GM10266 (cell line): ENCODE measurements around the gene MARCHF10.

Experiments used
- DNase-seq: peaks from one replicate; pipeline ENCODE4 v3.0.0; 2012; ENCODE audit errors: extremely low spot score
- TF ChIP-seq, protein P1 (sequence below): IDR thresholded peaks from 2 replicates; pipeline ENCODE4 v1.5.1; 2012; ENCODE audit warnings: mild to moderate bottlenecking, low read depth; ENCODE audit not compliant: control insufficient read depth, insufficient read depth; ENCODE audit errors: missing control alignments

MARCHF10 gene

DNA sequence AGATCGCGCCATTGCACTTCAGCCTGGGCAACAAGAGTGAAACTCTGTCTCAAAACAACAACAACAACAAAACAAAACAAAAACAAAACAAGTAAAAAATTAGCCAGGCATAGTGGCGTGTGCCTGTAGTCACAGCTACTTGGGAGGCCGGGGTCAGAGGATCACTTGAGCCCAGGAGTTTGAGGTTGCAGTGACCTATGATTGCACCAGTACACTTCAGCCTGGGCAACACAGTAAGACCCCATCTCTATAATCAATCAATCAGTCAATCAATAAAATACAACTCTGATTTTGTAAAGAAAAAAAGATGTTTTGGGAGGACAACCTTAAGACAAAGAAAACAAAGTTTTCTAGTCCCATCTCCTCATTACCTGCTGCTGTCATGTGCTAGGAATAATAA is 51.9 kb downstream of the MARCHF10 start:
- TF ChIP-seq, protein P1, sequence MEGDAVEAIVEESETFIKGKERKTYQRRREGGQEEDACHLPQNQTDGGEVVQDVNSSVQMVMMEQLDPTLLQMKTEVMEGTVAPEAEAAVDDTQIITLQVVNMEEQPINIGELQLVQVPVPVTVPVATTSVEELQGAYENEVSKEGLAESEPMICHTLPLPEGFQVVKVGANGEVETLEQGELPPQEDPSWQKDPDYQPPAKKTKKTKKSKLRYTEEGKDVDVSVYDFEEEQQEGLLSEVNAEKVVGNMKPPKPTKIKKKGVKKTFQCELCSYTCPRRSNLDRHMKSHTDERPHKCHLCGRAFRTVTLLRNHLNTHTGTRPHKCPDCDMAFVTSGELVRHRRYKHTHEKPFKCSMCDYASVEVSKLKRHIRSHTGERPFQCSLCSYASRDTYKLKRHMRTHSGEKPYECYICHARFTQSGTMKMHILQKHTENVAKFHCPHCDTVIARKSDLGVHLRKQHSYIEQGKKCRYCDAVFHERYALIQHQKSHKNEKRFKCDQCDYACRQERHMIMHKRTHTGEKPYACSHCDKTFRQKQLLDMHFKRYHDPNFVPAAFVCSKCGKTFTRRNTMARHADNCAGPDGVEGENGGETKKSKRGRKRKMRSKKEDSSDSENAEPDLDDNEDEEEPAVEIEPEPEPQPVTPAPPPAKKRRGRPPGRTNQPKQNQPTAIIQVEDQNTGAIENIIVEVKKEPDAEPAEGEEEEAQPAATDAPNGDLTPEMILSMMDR: no peak
- no peak for DNase-seq

DNA sequence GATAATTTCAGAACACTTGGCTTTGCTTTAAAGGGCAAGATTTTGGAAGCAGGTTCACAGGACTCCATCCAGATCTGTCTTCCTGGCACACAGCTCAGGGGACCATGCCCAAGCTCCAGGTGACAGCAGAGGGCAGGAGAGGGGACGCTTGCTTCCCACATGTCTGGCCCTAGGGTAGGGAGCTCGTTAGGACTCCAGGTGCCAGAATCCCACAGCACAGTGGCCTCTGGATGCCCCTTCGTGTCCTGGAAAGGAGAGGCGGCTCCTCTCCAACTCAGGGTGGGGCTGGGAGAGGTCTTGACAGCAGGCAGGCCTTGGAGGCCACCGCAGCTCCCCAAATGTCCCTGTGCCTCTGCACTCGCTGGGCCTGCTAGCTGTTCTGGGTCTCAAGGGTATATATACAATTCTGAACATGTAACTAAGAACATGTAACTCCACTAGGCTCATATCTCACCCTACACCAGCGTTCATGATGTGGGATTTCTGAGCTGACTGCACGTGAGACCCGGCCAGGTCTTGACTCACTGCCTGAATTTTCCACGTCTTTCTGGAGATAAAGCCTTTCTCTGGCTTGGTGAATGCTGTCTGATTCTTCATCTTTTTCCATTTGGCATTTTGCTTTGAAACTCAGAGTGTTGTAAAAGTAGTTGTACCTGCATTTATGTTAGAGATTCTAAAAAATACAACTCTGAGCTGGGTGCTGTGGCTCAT is 52.8 kb downstream of the MARCHF10 start:
- DNase-seq: no peak
- TF ChIP-seq, protein P1: no peak

DNA sequence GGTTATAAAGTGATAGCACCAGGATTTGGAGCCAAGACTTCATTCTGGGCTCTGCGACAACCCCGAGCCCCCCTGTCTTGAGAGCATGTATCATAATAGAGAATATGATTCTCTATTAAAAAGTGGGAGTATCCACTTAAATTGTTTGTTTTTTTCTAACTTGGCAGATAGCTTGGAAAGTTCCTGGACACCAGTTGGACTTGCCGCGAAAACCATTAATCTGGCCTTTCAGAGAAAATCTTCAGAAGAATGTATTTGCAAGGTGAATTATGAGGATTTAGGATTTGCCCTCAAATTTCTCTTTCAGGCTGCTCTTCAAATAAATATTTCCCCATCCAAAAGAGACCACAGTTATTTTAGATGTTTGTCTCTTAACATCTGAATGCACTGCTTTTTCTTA is 53.5 kb downstream of the MARCHF10 start:
- TF ChIP-seq, protein P1: no peak
- DNase-seq: no peak

DNA sequence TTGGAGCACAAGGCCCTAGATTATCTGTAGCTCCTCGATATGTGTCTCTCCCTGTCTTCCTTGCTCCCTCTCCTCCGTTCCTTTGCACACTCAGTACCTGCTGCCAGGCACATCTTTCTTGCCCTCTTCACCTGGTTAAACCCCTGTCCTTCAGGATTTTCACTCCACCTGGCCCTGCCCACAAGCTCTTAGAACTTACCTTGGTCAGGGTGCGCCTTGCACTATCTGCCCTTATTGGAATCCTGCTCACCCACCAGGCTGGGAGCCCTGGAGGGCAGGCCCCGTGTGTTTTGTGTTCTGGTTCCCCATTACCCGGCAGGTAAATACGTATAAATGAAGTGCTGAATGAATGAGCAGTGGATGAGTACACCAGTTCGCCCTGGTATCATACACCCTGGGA is 54.6 kb downstream of the MARCHF10 start:
- no peak for DNase-seq
- TF ChIP-seq, protein P1: no peak

DNA sequence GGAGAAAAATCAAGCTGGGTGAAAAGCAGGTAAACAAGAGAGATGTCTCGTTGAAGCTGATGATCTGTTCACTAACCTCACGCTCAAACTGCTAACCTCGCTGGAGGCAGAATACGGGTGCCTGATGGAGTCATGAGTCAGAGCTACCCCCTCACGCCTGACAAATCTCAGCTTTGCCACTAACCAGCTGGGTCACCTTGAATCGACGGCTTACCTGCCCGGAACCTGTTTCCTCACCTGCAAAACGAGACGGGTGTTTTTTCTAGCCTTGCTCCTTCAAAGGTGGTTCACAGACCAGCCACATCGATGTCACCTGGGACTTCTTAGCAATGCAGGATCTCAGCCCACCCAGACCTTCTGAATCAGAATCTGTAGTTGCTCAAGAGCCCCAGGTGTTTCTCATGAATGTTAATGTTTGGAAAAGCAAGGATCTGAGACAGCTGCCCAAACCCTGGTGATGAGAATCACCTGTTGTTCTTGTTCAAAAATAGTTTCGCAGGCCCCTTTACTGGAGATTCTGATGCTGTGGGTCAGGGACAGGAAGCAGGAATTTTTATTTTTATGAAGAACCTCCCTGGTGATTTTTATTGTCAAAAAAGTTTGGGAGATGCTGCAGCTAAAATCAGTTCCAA is 56.9 kb downstream of the MARCHF10 start:
- DNase-seq: no peak
- TF ChIP-seq, protein P1: no peak

DNA sequence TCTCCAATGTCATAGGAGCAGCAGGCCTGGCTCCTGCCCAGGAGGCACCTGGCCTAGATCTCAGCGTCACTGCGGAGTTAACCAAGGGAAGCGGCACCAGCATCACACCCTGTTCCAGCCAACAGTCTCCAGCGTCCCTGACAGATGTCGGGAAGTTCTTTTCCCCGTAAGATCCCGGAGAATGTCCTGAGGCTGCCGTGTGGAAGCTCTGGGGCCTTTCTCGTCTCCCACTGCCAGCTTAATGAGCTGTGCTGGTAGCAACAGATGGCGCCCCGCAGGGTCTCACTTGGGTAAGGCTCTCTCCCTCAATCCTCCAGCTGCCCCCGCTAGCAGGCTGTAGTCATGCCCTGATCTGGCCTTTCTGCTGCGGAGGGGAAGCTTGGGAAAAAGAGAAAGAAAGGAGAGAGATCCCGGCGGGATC is 57.5 kb downstream of the MARCHF10 start:
- DNase-seq: no peak
- TF ChIP-seq, protein P1: no peak

DNA sequence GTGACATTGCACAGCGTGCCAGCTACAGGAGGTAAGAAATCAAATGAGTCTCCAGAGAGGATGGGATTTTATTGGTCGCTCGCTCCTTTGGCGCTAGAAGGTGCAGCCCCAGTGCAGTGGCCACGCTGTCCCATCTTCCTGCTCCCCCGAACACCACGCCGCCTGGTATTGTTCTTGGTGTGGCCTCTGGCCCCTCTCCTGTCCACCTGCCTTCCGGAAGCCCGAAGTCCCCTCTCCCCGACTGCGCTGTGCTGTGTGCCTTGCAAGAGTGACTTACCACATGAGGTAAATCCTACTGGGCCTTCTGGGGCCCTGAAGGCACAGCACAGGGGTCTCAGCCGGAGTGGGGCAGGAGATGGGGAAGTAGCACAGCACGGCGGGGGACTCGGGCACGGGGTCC is 58.2 kb downstream of the MARCHF10 start:
- TF ChIP-seq, protein P1: no peak
- DNase-seq: no peak
